K562 (cell line): ENCODE results near the gene CAST. TPM values are rescaled to one million over a fixed set of nuclear protein-coding genes. Genes with fewer than 3 reads are reported as not detected.

Source experiments
- CBFA2T3 ChIP-seq: fragments of 450-650 bp; IDR thresholded peaks from 2 replicates; pipeline ENCODE4 v1.6.1; 2017
- EP400 ChIP-seq: fragments of 450-650 bp; IDR thresholded peaks from 2 replicates; pipeline ENCODE4 v1.6.1; 2017; ENCODE audit warnings: antibody characterized with exemption, mild to moderate bottlenecking, moderate library complexity
- GTF2F1 ChIP-seq: IDR thresholded peaks from 2 replicates; pipeline ENCODE4 v1.6.1; 2011; ENCODE audit warnings: low read depth, low read length, improper control_type of control experiment
- HDAC8 ChIP-seq: fragments of 450-650 bp; IDR thresholded peaks from 2 replicates; pipeline ENCODE4 v1.6.1; 2016; ENCODE audit warnings: mild to moderate bottlenecking, missing genetic modification characterization, moderate library complexity, missing compliant biosample characterization
- MBD2 ChIP-seq: sonication (generic); IDR thresholded peaks from 2 replicates; pipeline ENCODE4 v1.6.1; 2016; ENCODE audit warnings: low read depth, borderline replicate concordance
- MCM7 ChIP-seq, 2 experiments: fragments of 450-650 bp; IDR thresholded peaks; 2 replicates each; pipeline ENCODE4 v1.6.1; 2016 to 2018
- NFE2L1 ChIP-seq: fragments of 450-650 bp; IDR thresholded peaks from 2 replicates; pipeline ENCODE4 v1.6.1; 2016; ENCODE audit warnings: missing genetic modification characterization, low read depth, mild to moderate bottlenecking, missing compliant biosample characterization, moderate library complexity, borderline replicate concordance
- PHB2 ChIP-seq: fragments of 450-650 bp; IDR thresholded peaks from 2 replicates; pipeline ENCODE4 v1.6.1; 2017; ENCODE audit warnings: low read depth
- SMAD3 ChIP-seq: fragments of 450-650 bp; formaldehyde crosslinking; conservative IDR thresholded peaks from 2 replicates; pipeline ENCODE4 v1.4.0; 2020; ENCODE audit warnings: mild to moderate bottlenecking
- U2AF1 ChIP-seq: fragments of 200-400 bp; formaldehyde crosslinking; optimal IDR thresholded peaks from 2 replicates; pipeline ENCODE3; 2017; ENCODE audit warnings: mild to moderate bottlenecking, low read depth, low read length, moderate library complexity
- ZNF75A ChIP-seq: fragments of 450-650 bp; formaldehyde crosslinking; IDR thresholded peaks from 2 replicates; pipeline ENCODE4 v1.4.0; 2020; ENCODE audit warnings: mild to moderate bottlenecking
- polyA plus RNA-seq, 8 experiments: library from polyadenylated mRNA; depleted of rRNA in 4 of 8; stranded (reverse) in 5 of 8; unstranded in 3 of 8; fragments of >200 nt; fragmentation: Nextera tagmentation in 2 of 8; fragmentation: Illumina TruSeq in 1 of 8; extraction: Ambion mirVana in 2 of 8; extraction: Trizol in 1 of 8; gene quantifications; 2 replicates each; pipeline versions ENCODE4 v1.2.1 to v1.2.3, GENCODE V29; 2011 to 2014; ENCODE audit warnings: inconsistent platforms in 1 of 8, missing spikeins in 1 of 8
- total RNA-seq, 7 experiments: library from RNA; depleted of rRNA in 6 of 7; stranded (reverse); fragments of >200 nt in 6 of 7; fragmentation: Illumina TruSeq in 2 of 7; extraction: Trizol in 2 of 7; gene quantifications; 2 replicates each; pipeline versions ENCODE4 v1.2.1 to v1.2.3, GENCODE V29; 2011 to 2021; ENCODE audit warnings: low replicate concordance in 1 of 7
- TF ChIP-seq, protein P1 (sequence below): sonication (generic); IDR thresholded peaks from 2 replicates; pipeline ENCODE4 v1.6.1; 2016
- TF ChIP-seq, protein P2 (sequence below): sonication (generic); formaldehyde crosslinking; IDR thresholded peaks from 2 replicates; pipeline ENCODE4 v1.8.0; 2023; ENCODE audit warnings: missing genetic modification reagents, mild to moderate bottlenecking, borderline replicate concordance
- TF ChIP-seq, protein P3 (sequence below): fragments of 450-650 bp; IDR thresholded peaks from one replicate; pipeline ENCODE4 v1.6.1; 2018; ENCODE audit warnings: mild to moderate bottlenecking, moderate library complexity; ENCODE audit not compliant: partially characterized antibody
- TF ChIP-seq, protein P4 (sequence below), 3 experiments: IDR thresholded peaks in 2 of 3; conservative IDR thresholded peaks in 1 of 3; 2 replicates each; pipeline ENCODE4 v1.5.1; 2011 to 2012; ENCODE audit warnings: low read length in 3 of 3, mild to moderate bottlenecking in 3 of 3, control low read depth in 2 of 3, improper control_type of control experiment in 1 of 3, inconsistent platforms in 1 of 3, low read depth in 1 of 3, mixed read lengths in 1 of 3, moderate library complexity in 1 of 3; ENCODE audit not compliant: insufficient read depth in 2 of 3
- TF ChIP-seq, protein P5 (sequence below): fragments of 250-450 bp; sonication (Bioruptor Pico); IDR thresholded peaks from 2 replicates; pipeline ENCODE4 v1.5.0; 2022; ENCODE audit warnings: mild to moderate bottlenecking

CAST gene
- total and polyA plus RNA-seq, 9 of the 15 experiments (the other 6 are each of a cell fraction or from before 2014, with no cell fraction given) = 55.5 to 136 (median 86.1) TPM

DNA sequence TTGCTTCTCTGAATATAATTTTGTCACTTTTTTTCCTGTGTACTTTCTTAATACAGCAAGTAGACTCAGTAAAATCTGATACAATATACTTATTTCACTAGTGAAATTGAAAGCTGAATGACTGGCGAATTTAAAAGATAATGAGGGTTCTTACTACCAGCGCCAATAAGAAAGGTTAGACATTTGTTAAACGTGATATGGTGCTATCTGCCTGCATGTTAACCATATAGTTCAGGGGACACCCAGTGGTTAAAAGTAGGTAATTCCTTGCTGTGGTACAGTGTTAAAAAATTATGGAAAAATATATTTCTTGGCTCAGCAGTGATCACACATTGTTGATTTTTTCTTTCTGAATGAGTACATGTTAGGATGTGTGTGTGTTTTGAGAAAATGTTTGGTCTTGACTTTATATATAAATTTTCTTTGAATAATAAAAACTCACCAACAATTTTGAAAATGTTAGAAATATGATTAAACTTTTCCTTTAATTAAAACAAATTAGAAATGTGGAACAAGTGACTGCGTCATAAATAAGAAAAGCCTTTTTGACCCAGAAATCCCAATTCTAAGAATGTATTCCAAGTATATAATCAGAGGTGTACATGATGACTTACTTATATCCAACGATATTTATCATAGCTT, 25.8 kb downstream of the CAST start (continued):
- TF ChIP-seq GTF2F1 (no peak), MBD2 (no peak), ZNF75A (CRISPR knock-in tag) (no peak), HDAC8 (tag) (no peak), NFE2L1 (no peak; the same call in 1 of the 2 replicates), U2AF1 (no peak), SMAD3 (CRISPR knock-in tag) (no peak), CBFA2T3 (no peak), MCM7 (IDR thresholded peaks at IDR 0.05) (no peak), PHB2 (no peak), EP400 (no peak)
- TF ChIP-seq, protein P1, sequence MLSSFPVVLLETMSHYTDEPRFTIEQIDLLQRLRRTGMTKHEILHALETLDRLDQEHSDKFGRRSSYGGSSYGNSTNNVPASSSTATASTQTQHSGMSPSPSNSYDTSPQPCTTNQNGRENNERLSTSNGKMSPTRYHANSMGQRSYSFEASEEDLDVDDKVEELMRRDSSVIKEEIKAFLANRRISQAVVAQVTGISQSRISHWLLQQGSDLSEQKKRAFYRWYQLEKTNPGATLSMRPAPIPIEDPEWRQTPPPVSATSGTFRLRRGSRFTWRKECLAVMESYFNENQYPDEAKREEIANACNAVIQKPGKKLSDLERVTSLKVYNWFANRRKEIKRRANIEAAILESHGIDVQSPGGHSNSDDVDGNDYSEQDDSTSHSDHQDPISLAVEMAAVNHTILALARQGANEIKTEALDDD = peak; percentile 32; the same call in 1 of the 2 replicates
- TF ChIP-seq, protein P2, sequence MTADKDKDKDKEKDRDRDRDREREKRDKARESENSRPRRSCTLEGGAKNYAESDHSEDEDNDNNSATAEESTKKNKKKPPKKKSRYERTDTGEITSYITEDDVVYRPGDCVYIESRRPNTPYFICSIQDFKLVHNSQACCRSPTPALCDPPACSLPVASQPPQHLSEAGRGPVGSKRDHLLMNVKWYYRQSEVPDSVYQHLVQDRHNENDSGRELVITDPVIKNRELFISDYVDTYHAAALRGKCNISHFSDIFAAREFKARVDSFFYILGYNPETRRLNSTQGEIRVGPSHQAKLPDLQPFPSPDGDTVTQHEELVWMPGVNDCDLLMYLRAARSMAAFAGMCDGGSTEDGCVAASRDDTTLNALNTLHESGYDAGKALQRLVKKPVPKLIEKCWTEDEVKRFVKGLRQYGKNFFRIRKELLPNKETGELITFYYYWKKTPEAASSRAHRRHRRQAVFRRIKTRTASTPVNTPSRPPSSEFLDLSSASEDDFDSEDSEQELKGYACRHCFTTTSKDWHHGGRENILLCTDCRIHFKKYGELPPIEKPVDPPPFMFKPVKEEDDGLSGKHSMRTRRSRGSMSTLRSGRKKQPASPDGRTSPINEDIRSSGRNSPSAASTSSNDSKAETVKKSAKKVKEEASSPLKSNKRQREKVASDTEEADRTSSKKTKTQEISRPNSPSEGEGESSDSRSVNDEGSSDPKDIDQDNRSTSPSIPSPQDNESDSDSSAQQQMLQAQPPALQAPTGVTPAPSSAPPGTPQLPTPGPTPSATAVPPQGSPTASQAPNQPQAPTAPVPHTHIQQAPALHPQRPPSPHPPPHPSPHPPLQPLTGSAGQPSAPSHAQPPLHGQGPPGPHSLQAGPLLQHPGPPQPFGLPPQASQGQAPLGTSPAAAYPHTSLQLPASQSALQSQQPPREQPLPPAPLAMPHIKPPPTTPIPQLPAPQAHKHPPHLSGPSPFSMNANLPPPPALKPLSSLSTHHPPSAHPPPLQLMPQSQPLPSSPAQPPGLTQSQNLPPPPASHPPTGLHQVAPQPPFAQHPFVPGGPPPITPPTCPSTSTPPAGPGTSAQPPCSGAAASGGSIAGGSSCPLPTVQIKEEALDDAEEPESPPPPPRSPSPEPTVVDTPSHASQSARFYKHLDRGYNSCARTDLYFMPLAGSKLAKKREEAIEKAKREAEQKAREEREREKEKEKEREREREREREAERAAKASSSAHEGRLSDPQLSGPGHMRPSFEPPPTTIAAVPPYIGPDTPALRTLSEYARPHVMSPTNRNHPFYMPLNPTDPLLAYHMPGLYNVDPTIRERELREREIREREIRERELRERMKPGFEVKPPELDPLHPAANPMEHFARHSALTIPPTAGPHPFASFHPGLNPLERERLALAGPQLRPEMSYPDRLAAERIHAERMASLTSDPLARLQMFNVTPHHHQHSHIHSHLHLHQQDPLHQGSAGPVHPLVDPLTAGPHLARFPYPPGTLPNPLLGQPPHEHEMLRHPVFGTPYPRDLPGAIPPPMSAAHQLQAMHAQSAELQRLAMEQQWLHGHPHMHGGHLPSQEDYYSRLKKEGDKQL (CRISPR knock-in tag) = no peak
- TF ChIP-seq, protein P3, sequence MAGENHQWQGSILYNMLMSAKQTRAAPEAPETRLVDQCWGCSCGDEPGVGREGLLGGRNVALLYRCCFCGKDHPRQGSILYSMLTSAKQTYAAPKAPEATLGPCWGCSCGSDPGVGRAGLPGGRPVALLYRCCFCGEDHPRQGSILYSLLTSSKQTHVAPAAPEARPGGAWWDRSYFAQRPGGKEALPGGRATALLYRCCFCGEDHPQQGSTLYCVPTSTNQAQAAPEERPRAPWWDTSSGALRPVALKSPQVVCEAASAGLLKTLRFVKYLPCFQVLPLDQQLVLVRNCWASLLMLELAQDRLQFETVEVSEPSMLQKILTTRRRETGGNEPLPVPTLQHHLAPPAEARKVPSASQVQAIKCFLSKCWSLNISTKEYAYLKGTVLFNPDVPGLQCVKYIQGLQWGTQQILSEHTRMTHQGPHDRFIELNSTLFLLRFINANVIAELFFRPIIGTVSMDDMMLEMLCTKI = no peak
- TF ChIP-seq, protein P4, sequence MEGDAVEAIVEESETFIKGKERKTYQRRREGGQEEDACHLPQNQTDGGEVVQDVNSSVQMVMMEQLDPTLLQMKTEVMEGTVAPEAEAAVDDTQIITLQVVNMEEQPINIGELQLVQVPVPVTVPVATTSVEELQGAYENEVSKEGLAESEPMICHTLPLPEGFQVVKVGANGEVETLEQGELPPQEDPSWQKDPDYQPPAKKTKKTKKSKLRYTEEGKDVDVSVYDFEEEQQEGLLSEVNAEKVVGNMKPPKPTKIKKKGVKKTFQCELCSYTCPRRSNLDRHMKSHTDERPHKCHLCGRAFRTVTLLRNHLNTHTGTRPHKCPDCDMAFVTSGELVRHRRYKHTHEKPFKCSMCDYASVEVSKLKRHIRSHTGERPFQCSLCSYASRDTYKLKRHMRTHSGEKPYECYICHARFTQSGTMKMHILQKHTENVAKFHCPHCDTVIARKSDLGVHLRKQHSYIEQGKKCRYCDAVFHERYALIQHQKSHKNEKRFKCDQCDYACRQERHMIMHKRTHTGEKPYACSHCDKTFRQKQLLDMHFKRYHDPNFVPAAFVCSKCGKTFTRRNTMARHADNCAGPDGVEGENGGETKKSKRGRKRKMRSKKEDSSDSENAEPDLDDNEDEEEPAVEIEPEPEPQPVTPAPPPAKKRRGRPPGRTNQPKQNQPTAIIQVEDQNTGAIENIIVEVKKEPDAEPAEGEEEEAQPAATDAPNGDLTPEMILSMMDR (IDR thresholded peaks at IDR 0.05 in 2 of 3, conservative IDR thresholded peaks at IDR 0.05 in 1 of 3; ENCODE audit: insufficient read depth in 2 of 3, low read depth in 1 of 3, low read length in 3 of 3) = peak; percentile 59 to 90 (median 60); a peak in 5 of 6 replicates
- TF ChIP-seq, protein P5, sequence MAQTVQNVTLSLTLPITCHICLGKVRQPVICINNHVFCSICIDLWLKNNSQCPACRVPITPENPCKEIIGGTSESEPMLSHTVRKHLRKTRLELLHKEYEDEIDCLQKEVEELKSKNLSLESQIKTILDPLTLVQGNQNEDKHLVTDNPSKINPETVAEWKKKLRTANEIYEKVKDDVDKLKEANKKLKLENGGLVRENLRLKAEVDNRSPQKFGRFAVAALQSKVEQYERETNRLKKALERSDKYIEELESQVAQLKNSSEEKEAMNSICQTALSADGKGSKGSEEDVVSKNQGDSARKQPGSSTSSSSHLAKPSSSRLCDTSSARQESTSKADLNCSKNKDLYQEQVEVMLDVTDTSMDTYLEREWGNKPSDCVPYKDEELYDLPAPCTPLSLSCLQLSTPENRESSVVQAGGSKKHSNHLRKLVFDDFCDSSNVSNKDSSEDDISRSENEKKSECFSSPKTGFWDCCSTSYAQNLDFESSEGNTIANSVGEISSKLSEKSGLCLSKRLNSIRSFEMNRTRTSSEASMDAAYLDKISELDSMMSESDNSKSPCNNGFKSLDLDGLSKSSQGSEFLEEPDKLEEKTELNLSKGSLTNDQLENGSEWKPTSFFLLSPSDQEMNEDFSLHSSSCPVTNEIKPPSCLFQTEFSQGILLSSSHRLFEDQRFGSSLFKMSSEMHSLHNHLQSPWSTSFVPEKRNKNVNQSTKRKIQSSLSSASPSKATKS (CRISPR knock-in tag) = no peak
